ENCODE measurements around the gene TRPT1. TPM values are rescaled to one million over a fixed set of nuclear protein-coding genes. Genes with fewer than 3 reads are reported as not detected.

Gene TRPT1
- total and polyA plus RNA-seq, 2 experiments from 2014 or later: 36.9 to 52.2 TPM

- Histone ChIP-seq H3K4me2 (no peak overlapping the region), H3K4me3 (no peak overlapping the region), H3K79me2 (replicated peaks; ENCODE audit: insufficient read depth) (peaks cover 13% of the 10 kb centered on the region), H3F3A (replicated peaks; ENCODE audit: low read depth) (peaks cover 20% of the 10 kb centered on the region), H3K27me3 (ENCODE audit: insufficient read depth) (no peaks in the 10 kb centered on the region), H2AFZ (no peak overlapping the region), H3K36me3 (ENCODE audit: insufficient read depth) (no peaks in the 10 kb centered on the region), H3K27ac (ENCODE audit: low read depth) (no peak overlapping the region), H3K4me1 (ENCODE audit: insufficient read depth) (peaks cover 18% of the 10 kb centered on the region; the same call in 1 of the 2 replicates), H3K9me2 (ENCODE audit: insufficient read depth) (no peaks in the 10 kb centered on the region), H4K20me1 (replicated peaks; ENCODE audit: insufficient read depth) (peaks cover 17% of the 10 kb centered on the region)
- peak; percentile 81 for TF ChIP-seq ZNF331 (CRISPR knock-in tag; IDR thresholded peaks at IDR 0.05; ENCODE audit: low read depth)
- TF ChIP-seq, protein P1, sequence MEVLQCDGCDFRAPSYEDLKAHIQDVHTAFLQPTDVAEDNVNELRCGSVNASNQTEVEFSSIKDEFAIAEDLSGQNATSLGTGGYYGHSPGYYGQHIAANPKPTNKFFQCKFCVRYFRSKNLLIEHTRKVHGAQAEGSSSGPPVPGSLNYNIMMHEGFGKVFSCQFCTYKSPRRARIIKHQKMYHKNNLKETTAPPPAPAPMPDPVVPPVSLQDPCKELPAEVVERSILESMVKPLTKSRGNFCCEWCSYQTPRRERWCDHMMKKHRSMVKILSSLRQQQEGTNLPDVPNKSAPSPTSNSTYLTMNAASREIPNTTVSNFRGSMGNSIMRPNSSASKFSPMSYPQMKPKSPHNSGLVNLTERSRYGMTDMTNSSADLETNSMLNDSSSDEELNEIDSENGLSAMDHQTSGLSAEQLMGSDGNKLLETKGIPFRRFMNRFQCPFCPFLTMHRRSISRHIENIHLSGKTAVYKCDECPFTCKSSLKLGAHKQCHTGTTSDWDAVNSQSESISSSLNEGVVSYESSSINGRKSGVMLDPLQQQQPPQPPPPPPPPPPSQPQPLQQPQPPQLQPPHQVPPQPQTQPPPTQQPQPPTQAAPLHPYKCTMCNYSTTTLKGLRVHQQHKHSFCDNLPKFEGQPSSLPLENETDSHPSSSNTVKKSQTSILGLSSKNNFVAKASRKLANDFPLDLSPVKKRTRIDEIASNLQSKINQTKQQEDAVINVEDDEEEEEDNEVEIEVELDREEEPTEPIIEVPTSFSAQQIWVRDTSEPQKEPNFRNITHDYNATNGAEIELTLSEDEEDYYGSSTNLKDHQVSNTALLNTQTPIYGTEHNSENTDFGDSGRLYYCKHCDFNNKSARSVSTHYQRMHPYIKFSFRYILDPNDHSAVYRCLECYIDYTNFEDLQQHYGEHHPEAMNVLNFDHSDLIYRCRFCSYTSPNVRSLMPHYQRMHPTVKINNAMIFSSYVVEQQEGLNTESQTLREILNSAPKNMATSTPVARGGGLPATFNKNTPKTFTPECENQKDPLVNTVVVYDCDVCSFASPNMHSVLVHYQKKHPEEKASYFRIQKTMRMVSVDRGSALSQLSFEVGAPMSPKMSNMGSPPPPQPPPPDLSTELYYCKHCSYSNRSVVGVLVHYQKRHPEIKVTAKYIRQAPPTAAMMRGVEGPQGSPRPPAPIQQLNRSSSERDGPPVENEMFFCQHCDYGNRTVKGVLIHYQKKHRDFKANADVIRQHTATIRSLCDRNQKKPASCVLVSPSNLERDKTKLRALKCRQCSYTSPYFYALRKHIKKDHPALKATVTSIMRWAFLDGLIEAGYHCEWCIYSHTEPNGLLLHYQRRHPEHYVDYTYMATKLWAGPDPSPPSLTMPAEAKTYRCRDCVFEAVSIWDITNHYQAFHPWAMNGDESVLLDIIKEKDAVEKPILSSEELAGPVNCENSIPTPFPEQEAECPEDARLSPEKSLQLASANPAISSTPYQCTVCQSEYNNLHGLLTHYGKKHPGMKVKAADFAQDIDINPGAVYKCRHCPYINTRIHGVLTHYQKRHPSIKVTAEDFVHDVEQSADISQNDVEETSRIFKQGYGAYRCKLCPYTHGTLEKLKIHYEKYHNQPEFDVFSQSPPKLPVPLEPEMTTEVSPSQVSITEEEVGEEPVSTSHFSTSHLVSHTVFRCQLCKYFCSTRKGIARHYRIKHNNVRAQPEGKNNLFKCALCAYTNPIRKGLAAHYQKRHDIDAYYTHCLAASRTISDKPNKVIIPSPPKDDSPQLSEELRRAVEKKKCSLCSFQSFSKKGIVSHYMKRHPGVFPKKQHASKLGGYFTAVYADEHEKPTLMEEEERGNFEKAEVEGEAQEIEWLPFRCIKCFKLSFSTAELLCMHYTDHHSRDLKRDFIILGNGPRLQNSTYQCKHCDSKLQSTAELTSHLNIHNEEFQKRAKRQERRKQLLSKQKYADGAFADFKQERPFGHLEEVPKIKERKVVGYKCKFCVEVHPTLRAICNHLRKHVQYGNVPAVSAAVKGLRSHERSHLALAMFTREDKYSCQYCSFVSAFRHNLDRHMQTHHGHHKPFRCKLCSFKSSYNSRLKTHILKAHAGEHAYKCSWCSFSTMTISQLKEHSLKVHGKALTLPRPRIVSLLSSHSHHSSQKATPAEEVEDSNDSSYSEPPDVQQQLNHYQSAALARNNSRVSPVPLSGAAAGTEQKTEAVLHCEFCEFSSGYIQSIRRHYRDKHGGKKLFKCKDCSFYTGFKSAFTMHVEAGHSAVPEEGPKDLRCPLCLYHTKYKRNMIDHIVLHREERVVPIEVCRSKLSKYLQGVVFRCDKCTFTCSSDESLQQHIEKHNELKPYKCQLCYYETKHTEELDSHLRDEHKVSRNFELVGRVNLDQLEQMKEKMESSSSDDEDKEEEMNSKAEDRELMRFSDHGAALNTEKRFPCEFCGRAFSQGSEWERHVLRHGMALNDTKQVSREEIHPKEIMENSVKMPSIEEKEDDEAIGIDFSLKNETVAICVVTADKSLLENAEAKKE (CRISPR knock-in tag; IDR thresholded peaks at IDR 0.05): no peak
- TF ChIP-seq, protein P2, sequence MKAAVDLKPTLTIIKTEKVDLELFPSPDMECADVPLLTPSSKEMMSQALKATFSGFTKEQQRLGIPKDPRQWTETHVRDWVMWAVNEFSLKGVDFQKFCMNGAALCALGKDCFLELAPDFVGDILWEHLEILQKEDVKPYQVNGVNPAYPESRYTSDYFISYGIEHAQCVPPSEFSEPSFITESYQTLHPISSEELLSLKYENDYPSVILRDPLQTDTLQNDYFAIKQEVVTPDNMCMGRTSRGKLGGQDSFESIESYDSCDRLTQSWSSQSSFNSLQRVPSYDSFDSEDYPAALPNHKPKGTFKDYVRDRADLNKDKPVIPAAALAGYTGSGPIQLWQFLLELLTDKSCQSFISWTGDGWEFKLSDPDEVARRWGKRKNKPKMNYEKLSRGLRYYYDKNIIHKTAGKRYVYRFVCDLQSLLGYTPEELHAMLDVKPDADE (IDR thresholded peaks at IDR 0.05): no peak
- Mint-ChIP-seq H3K4me1 (peaks cover 31% of the 10 kb centered on the region), H3K36me3 (ENCODE audit: low read depth) (peaks cover 38% of the 10 kb centered on the region), H3K9me3 (peaks cover 6% of the 10 kb centered on the region), H3K27me3 (ENCODE audit: insufficient read depth, low read depth, poor library complexity) (peaks cover 31% of the 10 kb centered on the region), H3K4me3 (no peak overlapping the region; the same call in 2 of the 3 replicates), H3K27ac (no peak overlapping the region)
- ATAC-seq: no peak
- no peak for DNase-seq (ENCODE audit: low spot score)
Measured at GRCh38 chr11:64178951-64179639, 46.9 kb downstream of the TRPT1 start.

DNA sequence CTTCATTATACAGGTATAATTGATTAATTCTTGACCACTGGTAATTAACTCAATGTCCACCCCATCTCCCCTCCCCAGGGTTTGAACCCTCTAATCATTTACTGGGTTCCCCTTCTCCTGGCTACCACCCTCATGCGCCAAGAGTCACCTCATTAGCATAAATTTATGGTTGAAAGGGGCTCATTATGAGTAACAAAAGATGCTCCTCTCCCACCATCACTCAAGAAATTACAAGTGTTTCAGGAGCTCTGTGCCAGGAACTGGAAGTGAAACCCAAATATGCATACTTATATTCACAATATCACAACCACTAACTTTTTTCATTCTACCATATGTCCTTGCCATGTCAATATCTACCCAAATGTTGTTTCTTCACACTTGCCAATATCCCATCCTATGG, 47.8 kb downstream of the TRPT1 start:
- H3K27ac Mint-ChIP-seq: no peak overlapping the region
- H3F3A ChIP-seq (replicated peaks; ENCODE audit: low read depth): peaks cover 15% of the 10 kb centered on the region
- no peak overlapping the region for H3K27ac ChIP-seq (ENCODE audit: low read depth)
- H3K9me2 ChIP-seq (ENCODE audit: insufficient read depth): no peaks in the 10 kb centered on the region
- ATAC-seq (no peak), DNase-seq (ENCODE audit: low spot score) (no peak)
- H3K27me3 ChIP-seq (ENCODE audit: insufficient read depth): no peaks in the 10 kb centered on the region
- H3K4me2 ChIP-seq: no peak overlapping the region
- H3K4me1 Mint-ChIP-seq: peaks cover 22% of the 10 kb centered on the region
- peaks cover 4% of the 10 kb centered on the region; the same call in 1 of the 2 replicates for H3K79me2 ChIP-seq (replicated peaks; ENCODE audit: insufficient read depth)
- H3K4me3 ChIP-seq: no peak overlapping the region
- no peaks in the 10 kb centered on the region for H3K36me3 ChIP-seq (ENCODE audit: insufficient read depth)
- H3K4me1 ChIP-seq (ENCODE audit: insufficient read depth): peaks cover 18% of the 10 kb centered on the region; the same call in 1 of the 2 replicates
- peaks cover 36% of the 10 kb centered on the region for H3K36me3 Mint-ChIP-seq (ENCODE audit: low read depth)
- peaks cover 27% of the 10 kb centered on the region for H3K27me3 Mint-ChIP-seq (ENCODE audit: insufficient read depth, low read depth, poor library complexity)
- H4K20me1 ChIP-seq (replicated peaks; ENCODE audit: insufficient read depth): peaks cover 14% of the 10 kb centered on the region
- H3K4me3 Mint-ChIP-seq: no peak overlapping the region
- peaks cover 14% of the 10 kb centered on the region for H3K9me3 Mint-ChIP-seq
- no peak overlapping the region for H2AFZ ChIP-seq
- TF ChIP-seq, protein P2 (IDR thresholded peaks at IDR 0.05): no peak
